Activated CD8-positive, alpha-beta memory T cell treated with anti-CD3 and anti-CD28 coated beads, Interleukin-2, amount 50 U/mL, for 1 hour (primary cell): ENCODE measurements around the gene ZNF580.

Experiments used
- DNase-seq: peaks from one replicate; pipeline ENCODE4 v3.0.0-alpha.2; 2020; ENCODE audit errors: extremely low read depth

Gene ZNF580

DNA sequence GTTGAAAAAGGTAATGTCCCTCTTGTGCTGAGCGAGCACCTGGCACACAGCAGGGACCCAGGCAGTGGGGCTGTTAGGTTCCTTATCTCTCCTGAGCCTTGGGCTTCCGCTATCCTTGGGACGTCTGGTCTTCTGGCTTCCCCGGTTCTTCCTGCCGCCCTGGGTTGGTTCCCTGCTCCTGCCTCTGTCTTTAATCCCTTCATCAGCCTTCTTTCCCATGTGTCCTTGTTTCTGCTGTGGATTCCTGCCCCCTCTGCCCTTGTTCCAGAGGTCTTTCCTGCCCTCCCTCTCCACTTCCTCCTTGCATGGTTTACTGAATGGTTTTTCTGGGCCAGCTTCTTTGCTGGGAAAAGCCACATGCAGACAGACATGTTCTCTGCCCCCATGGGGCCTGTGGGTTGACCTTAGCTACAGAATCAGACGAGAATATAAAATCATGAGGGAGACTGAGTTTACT, 36.8 kb downstream of the ZNF580 start:
- DNase-seq: no peak

GRCh38 chr19:55678121-55678671, 37.4 kb downstream of the ZNF580 start:
- no peak for DNase-seq

- no peak for DNase-seq
These were observed 38.8 kb downstream of the ZNF580 start for GRCh38 chr19:55679343-55680257.

DNA sequence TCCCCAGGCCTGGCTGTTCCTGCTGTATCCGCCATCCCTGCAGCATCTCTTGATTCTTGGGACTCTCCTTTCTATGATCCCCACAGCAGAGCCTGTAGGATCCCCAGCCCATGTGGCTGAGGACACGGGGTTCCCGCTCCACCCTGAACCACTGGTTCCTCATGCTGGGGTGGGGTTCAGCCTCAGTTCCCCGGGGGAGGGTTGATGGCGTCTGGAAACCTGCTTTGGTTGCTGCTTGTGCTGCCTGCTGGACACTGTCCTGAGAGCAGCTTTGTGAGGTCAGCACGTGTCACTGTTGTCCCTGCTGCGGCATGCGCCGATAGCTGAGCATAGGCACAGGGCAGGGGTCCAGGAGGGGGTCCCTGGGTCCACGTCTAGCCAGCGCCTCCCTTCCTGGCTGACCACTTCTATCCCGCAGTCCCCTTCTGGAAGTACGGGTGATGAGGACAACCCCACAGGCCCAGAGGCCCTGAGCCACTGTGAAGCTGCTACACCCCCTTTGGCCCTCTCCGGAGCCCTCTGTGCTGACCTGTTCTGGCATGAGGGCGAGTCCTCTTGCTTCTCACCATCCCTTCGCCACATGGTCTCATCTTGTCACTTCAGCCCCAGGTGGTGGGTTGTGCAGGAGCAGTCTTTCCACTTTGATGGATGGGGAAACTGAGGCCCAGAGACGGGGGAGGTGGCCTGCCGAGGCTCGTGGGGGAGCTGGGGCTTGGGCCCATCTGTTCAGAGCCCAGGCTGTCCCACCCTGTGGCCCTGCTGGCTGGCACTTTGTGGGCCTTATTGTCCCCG, 39.7 kb downstream of the ZNF580 start:
- no peak for DNase-seq

DNA sequence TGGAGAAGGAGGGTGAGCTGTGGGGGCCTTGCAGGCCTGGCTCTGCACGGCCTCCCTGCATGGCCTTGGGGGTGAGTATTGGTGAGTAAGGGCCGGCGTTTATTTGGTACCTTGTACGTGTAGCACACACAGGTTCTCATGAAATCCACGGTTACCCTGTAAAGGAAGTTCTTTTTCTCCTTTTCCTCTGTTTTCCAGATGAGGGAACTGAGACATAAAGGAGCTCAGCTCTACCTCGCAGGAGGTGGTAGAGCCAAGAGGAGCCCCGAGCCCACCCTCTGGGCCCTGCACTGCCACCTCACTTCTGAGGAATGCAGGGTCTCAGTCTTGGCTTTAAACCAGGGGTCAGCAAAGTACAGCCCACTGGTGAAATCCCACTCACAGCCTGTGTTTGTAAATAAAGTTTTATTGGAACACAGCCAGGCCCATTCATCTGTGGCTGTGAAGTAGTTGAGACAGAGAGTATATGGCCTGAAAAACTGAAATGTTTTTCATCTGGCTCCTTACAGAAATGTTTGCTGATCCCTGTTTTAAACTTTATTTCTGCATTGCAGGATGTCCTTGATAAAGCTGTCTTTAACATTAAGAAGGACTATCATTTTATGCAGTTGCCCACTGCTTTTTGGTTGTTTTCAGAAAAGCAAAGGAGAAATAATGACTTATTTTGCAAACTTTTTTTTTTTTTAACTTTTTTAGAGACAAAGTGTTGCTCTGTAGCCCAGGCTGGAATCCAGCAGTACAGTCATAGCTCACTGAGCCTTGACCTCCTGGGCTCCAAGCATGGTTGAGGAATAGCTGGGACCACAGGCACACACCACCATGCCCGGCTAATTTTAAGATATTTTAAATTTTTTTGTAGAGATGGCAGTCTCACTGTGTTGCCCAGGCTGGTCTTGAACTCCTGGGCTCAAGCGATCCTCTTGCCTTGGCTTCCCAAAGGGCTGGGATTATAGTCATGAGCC, 40.6 kb downstream of the ZNF580 start:
- no peak for DNase-seq

DNA sequence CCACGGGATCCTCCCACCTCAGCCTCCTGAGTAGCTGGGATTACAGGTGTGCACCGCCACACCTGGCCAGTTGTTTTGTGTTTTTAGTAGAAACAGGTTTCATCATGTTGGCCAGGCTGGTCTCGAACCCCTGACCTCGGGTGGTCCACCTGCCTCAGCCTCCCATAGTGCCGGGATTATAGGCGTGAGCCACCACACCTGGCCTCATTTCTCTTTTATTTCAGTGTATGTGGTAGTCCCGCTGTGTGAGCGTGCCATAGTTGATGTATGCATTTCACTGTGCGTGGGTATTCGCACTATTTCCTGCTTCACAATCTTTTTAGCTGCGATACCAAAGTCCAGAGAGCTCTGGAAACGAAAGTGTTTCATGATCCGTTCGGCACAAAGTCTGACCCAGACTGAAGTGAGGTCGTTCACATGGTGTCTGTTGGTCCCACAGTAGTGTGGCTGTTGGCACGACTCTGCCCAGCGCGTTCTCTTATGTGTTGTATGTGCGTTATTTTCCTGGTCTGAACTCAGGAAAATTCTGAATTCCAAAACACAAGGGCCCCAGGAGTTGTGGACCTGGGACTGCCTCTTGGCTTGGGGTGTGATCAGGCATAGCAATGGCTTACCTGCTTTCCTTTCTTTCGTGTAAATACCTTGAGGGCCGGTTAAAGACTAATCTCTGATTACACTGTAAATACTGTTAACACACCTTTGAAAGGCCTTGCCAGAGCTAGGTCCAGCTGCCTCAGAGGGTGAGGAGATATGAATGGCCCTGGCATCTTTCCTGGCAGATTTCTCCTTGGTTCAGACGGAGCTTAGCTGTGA, 42.9 kb downstream of the ZNF580 start:
- no peak for DNase-seq

DNA sequence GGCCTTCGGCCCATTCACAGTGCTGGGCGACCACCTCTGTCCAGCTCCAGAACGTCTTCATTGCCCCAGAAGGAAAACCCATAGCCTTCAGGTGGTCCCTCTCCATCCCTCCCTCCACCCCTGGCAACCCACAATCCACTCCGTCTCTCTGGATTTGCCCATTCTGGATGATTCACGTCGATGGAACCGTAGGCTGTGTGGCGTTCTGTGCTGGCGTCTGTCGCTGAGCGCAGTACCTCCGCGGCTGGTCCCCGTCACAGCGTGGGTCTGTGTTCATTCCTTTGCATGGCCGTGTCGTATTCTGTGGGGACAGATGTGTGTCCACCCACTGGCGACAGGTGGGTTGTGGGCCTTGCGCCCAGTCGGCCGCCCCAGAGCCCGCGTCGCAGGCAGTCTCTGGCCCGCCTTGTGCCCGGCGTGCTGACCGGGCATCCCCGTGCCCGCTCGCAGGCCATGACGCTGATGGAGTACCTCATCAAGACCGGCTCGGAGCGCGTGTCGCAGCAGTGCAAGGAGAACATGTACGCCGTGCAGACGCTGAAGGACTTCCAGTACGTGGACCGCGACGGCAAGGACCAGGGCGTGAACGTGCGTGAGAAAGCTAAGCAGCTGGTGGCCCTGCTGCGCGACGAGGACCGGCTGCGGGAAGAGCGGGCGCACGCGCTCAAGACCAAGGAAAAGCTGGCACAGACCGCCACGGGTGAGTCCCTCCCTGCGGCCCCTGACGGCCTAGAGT, 44.3 kb downstream of the ZNF580 start:
- DNase-seq: no peak

- DNase-seq: no peak
These were observed 45.0 kb downstream of the ZNF580 start for GRCh38 chr19:55685776-55686175.

DNA sequence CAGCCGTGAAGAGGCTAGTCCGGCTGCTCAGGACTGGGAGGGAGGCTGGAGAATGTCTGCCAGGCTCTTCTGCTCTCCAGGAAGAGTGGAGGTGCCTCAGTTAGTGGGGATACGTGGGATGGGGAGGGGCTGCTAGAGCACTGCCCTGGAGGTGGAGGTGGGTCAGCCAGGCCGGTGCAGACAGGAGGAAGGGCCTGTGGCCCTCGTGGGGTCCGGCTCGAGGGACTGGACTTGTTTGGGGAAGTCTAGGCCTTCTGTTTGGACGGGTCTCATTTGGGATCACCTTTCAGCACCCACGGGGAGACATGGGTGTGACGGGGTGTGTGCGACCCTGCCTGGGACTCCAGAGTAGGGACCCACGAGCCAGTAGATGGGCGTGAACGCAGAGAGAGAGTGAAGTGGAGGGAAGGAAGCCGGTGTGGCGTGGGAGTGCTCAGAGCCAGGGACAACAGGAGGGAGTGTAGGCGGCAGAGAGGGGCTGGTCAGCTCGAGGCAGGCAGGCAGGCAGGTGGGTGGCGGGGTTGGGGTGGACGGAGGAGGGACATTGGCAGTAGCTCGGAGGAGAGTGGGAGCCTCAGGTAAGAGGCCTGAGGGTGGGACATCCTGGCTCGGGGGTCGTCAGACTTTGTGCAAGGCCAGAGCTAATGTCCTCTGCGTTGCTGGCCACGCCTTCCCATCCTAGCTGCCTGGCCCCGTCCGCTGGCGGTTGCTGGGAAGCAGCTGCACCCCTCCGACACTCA, 45.7 kb downstream of the ZNF580 start:
- no peak for DNase-seq

GRCh38 chr19:55687281-55688201, 46.7 kb downstream of the ZNF580 start:
- no peak for DNase-seq

GRCh38 chr19:55688422-55689218, 47.8 kb downstream of the ZNF580 start:
- no peak for DNase-seq

DNA sequence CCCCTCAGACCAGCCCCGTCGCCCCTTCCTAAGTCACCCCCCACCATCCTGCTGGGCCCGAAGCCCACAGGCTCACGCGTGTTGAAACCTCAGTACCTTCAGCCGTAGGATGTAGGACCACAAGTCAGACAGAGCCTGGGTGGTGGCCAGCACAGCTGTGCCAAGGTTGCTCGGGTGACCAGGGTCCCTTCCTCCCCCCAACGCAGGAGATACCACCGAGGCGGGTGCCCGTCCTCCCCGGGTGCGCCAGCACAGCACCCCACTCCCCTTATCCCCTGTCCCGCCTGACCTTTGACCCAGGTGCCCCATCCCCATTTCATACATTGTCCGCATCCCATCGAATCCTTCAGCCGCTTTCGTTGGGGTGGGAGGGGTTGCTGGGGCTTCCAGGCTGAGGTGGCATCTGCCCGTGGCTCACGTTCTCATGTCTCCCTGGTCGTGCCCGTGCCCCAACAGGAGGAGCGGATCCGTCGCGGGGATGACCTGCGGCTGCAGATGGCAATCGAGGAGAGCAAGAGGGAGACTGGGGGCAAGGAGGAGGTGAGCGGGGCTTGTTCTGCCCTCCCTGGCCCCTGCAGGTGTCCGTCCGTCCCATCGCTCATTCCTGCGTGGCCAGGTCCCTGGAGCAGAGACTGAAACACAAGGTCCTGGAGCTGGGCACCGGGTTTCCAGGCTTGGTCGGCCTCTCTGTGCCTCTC, 48.8 kb downstream of the ZNF580 start:
- DNase-seq: no peak

DNA sequence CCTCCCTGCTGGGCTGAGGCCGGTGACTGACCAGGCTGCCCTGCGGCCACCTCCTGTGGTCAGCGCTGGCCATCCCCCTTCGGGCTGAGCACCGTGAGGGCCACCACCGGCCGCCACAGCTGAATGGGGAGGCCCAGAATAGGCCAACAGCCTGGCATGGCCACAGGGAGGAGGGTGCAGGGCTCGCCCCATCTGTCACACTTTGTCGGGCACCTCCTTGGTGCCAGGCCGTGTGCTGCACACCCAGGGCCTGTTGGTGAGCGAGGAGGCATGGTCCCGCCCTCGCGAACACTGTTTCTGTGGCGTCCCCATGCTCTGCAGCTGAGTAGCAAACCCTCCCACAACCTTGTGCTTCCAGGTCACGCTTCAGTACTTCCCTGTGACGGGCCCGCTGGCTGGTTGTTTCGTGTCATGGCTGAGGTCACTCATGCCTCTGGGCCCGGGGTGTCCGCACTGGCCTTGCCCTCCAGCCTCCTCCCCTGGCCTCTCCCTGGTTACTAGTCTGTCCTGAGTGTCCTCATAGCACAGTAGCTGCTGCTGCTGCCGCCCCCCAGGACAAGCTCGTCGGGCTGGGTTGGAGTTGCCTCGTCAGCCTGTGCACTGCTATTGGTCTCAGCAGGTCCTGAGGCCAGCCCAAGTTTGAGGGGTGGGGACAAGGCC, 49.4 kb downstream of the ZNF580 start:
- no peak for DNase-seq

- DNase-seq: no peak
These were observed 50.2 kb downstream of the ZNF580 start for GRCh38 chr19:55690769-55691545.
